Measurements from ENCODE around the gene MRPL12. TPM values are rescaled to one million over a fixed set of nuclear protein-coding genes. Genes with fewer than 3 reads are reported as not detected.

Gene MRPL12
- total and polyA plus RNA-seq, 9 of the 15 experiments (the other 6 are each of a cell fraction or from before 2014, with no cell fraction given), result 0.94 to 338 (median 100) TPM

GRCh38 chr17:81666342-81667191 lies 36.6 kb upstream of the MRPL12 start, which contains the start of the genes CCDC137 and OXLD1 (continued):
- TF ChIP-seq PRDM10 (IDR thresholded peaks at IDR 0.05; ENCODE audit: partially characterized antibody), result peak; percentile 15
- TF ChIP-seq SIN3A (IDR thresholded peaks at IDR 0.05; ENCODE audit: borderline replicate concordance in 2 of 2, control insufficient read depth in 1 of 2, low read depth in 2 of 2, low read length in 2 of 2), result peak; percentile 85
- no peak for TF ChIP-seq HSF4 (CRISPR knock-in tag; IDR thresholded peaks at IDR 0.05; ENCODE audit: borderline replicate concordance)
- peak; percentile 99 for TF ChIP-seq ELF1 (tag; IDR thresholded peaks at IDR 0.05)
- 0 out of 2 replicates have a peak, but pooled peaks have one; percentile 9 for TF ChIP-seq NFRKB (IDR thresholded peaks at IDR 0.05; ENCODE audit: low read depth)
- TF ChIP-seq GATAD2B (IDR thresholded peaks at IDR 0.05; ENCODE audit: borderline replicate concordance), result peak; percentile 97
- TF ChIP-seq GTF2A2 (tag; IDR thresholded peaks at IDR 0.05), result 0 out of 2 replicates have a peak, but pooled peaks have one; percentile 36
- peak; percentile 83 for TF ChIP-seq RB1 (IDR thresholded peaks at IDR 0.05; ENCODE audit: low read depth)
- peak; percentile 89 for TF ChIP-seq KDM5B (IDR thresholded peaks at IDR 0.05; ENCODE audit: insufficient replicate concordance, low read depth, low read length)
- TF ChIP-seq CREM (IDR thresholded peaks at IDR 0.05; ENCODE audit: low read depth), result peak; percentile 87
- peak; percentile 42; the same call in 1 of the 2 replicates for TF ChIP-seq ETS1 (conservative IDR thresholded peaks at IDR 0.05; ENCODE audit: control insufficient read depth, low read depth, low read length)
- no peak for TF ChIP-seq ZNF76 (CRISPR knock-in tag; IDR thresholded peaks at IDR 0.05; ENCODE audit: borderline replicate concordance)
- TF ChIP-seq CEBPZ (IDR thresholded peaks at IDR 0.05; ENCODE audit: borderline replicate concordance, low read depth, low read length), result peak; percentile 49; the same call in 1 of the 2 replicates
- TF ChIP-seq GTF2E2 (tag; IDR thresholded peaks at IDR 0.05), result peak; percentile 86; the same call in 1 of the 2 replicates
- TF ChIP-seq SIX5 (IDR thresholded peaks at IDR 0.05; ENCODE audit: borderline replicate concordance in 1 of 2, insufficient read depth in 1 of 2, low read depth in 1 of 2, low read length in 2 of 2), result peak; percentile 20 to 27; a peak in 1 of 4 replicates
- peak; percentile 76 for TF ChIP-seq PML (IDR thresholded peaks at IDR 0.05; ENCODE audit: low read length)
- TF ChIP-seq TAF1 (IDR thresholded peaks at IDR 0.05; ENCODE audit: control insufficient read depth, extremely low read depth, insufficient read depth, low read length, severe bottlenecking), result peak; percentile 96
